ENCODE measurements around the gene UBE2E2.
"Not testable (repeated sequence)": the region's sequence is repeated elsewhere in the genome, so short reads cannot be mapped to it uniquely, and the experiment has no call there.

The UBE2E2 gene

GRCh38 chr3:23588547-23588946, 385.4 kb downstream of the UBE2E2 start:
- no peak for DNase-seq (ENCODE audit: low spot score)

GRCh38 chr3:23589602-23590001, 386.5 kb downstream of the UBE2E2 start:
- DNase-seq (ENCODE audit: low spot score) = no peak

DNA sequence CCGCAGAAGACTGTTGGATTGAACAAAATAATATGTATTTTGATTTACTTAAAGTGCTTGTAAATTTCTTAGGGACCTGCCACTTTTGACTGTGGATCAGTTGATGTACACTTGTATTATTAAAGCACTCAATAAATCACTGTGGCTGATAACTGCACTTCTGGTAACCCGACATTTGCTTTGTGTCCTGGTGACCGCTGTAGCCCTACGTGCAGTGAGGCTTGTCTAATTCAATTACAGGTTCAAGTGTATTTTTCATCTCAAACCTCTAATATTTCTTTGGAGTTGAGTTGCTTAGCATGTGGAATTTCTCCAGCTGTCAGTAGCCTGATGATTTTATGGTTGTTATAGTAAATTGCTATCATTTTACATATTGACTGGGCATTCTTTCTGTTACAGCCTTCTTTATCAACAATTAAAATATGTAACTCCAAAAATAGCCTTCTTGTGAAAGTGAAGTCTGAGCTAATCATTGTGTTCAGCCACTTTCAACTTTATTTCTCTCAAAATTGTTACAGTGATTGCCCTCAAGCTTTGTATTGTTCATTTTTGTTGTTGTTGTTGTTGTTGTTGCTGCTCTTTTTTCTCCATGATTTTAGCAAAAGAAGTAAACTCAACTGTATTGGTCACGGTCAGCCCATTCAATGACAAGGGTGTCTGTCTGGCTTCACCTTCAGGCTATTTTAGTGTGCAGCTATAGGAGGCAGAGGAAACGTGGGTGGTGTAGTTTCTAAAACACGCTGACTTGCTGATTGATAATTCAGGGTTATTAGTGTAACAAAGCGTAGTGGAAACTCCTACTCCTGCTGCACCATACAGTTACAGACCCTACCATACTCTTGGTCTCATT, 387.5 kb downstream of the UBE2E2 start:
- no peak for DNase-seq (ENCODE audit: low spot score)

DNA sequence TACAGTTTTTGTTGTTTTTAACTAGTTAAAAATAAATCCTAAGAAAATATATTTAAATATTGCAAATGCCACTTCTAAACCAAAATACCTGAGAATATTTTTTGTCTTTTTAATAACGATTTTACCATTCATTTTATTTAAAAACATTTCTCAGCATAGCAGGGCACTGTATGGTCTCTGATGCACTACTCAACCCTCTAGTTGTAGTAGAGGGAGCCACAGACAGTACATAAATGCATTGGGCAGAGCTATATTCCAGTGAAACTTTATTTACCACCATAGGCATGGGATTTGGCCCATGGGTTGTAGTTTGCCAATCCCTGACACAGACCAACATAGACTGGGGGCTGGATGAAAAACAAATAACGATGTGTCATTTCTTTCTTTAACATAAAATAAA, 388.2 kb downstream of the UBE2E2 start:
- DNase-seq (ENCODE audit: low spot score) = no peak

- no peak for DNase-seq (ENCODE audit: low spot score)
These were observed 390.1 kb downstream of the UBE2E2 start for GRCh38 chr3:23592961-23593931.

- DNase-seq (ENCODE audit: low spot score) = no peak
These were observed 390.9 kb downstream of the UBE2E2 start for GRCh38 chr3:23594066-23594465.

DNA sequence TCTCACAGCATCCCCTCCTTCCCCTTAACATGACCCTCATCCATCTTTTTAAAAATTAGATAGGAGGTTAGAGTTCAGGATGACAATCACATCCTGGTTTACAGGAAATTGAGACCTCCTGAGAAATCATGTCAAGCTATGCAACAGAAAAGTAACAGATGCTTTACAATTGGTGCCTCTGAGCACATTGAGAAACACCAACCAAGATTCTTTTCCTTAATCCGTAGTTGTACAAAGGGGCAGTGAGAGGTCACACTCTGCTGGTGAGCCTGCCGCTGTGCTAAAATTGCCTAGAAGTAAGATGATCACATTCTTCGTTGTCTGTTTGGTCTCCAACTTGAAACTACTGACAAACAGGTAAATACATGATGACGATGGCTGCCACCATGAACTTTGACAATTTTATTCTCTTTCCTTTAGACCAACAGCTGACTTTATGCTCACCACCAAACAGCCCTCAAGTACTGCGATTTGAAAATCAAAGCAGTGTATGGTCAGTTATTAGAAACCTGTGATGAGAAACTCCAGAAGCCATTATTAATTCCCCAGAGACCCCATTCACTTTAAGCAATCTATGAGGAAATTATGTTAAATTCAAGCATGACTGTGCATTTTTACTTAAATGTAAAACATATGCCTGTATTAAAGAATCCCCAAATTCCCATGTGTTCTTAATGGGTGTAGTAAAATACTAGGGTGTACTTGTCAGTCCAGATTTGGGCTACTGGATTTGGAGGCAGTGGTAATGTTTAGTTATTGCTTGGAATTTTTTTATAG, 392.0 kb downstream of the UBE2E2 start:
- DNase-seq (ENCODE audit: low spot score) = no peak

DNA sequence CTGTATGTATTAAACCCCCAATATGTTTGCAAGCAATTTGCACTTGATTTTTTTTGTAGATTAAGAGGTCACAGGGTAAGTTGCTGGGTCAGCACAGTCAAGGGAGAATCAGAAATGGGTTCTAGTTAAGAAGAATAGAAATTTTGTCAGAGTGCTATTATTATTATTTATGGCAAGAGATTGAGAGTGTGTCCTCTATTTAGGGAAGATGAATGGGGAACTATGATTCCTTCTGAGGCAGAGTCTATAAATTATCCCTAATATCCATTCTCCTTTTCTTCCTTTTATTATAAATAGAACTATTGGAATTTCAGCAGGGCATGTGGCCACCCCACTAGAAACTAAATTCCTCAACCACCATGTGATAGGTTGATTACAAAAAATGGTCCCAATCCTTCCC, 392.7 kb downstream of the UBE2E2 start:
- DNase-seq (ENCODE audit: low spot score) = no peak

DNA sequence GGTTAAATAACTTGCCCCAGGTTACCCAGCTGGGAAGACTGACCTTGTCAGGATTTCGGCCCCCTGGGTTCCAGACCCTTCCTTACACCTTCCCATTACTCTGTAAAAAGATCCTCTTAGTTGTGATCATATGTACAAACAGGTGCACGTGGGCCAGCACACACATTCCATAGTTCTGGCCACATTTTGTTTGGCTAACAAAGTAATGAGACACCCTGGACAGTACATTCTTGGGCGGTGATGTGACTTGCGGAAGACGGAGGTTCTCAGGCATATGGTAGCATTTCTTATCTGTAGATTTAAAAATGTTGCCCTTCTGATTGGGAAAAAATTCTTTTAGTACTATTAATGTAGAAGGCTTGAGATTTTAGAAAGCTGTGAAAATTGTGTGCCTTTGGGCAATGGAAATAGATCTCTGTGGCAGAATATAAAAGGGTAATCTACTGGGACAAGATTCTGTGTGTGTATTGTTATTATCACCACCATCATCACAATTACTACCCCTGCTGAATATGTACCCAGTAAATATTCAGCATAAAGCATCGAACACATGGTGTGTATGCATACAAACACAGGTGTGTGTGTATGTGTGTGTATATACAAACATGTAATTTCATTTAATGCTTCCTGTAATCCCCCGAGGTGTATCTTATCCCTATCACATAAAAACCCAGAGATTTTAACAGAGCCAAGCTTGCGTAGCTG, 397.2 kb downstream of the UBE2E2 start:
- DNase-seq (ENCODE audit: low spot score) = no peak

GRCh38 chr3:23601091-23601822, 398.1 kb downstream of the UBE2E2 start:
- DNase-seq (ENCODE audit: low spot score) = no peak

- no peak for DNase-seq (ENCODE audit: low spot score)
These were observed 399.8 kb downstream of the UBE2E2 start for GRCh38 chr3:23602971-23603370.

DNA sequence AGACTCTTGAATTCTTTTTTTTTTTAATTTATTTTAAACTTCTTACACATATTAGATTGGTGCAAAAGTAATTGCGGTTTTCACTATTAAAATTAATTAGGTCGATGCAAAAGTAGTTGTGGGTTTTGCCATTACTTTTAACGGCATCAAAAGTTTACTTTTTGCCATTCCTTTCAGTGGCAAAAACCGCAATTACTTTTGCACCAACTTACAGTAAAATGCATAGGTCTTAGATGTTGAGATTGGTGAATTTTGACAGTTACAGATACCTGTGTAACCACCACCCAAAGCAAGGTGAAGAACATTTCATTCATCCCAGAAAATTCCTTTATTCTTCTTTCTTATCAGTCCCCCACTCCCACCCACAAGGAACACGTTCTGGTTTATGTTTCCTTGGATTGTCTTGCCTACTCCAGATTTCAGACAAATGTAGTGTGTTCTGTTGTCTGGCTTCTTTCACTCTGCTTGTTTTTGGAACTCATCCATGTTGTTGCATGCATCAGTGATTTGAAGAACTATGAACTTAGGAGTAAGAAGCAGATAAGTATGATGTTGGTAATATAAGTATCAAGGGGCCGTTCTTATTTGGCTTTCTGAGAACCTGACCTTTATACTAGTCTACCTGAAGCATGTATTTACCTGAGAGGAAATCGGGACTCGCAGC, 404.2 kb downstream of the UBE2E2 start:
- DNase-seq (ENCODE audit: low spot score) = no peak

GRCh38 chr3:23608650-23609049, 405.5 kb downstream of the UBE2E2 start:
- DNase-seq (ENCODE audit: low spot score) = no peak

DNA sequence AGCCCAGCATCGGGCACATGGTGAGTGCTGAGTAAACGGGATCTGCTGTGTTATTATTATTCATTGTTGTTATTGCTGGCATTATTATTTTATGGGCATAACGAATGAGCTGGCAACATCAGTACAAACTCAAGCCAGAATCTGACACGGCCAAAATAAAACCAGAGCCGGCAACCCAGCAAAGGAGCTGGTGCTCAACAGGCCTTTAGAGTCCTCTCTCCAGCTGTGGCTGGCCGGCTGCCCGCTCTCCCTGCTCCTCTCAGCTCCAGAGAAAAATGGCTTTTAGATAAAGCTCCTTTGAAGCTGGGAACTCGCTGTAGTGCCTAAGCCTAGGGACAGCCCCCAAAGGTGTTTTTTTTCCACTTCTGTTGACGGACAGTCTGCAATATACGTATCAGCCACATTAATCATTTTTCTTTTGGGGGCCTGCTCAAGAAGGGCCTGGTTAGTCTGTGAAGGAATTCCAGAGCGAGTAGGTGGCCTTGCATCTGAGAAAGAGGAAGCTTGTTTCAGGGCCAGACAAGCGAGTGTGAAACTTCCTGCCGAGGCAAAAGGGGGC, 408.7 kb downstream of the UBE2E2 start:
- no peak for DNase-seq (ENCODE audit: low spot score)

- DNase-seq (ENCODE audit: low spot score) = no peak
These were observed 409.3 kb downstream of the UBE2E2 start for GRCh38 chr3:23612296-23612891.

GRCh38 chr3:23615068-23615467, 411.9 kb downstream of the UBE2E2 start:
- no peak for DNase-seq (ENCODE audit: low spot score)

GRCh38 chr3:23618475-23618874, 415.3 kb downstream of the UBE2E2 start:
- not testable (repeated sequence) for DNase-seq (ENCODE audit: low spot score)

DNA sequence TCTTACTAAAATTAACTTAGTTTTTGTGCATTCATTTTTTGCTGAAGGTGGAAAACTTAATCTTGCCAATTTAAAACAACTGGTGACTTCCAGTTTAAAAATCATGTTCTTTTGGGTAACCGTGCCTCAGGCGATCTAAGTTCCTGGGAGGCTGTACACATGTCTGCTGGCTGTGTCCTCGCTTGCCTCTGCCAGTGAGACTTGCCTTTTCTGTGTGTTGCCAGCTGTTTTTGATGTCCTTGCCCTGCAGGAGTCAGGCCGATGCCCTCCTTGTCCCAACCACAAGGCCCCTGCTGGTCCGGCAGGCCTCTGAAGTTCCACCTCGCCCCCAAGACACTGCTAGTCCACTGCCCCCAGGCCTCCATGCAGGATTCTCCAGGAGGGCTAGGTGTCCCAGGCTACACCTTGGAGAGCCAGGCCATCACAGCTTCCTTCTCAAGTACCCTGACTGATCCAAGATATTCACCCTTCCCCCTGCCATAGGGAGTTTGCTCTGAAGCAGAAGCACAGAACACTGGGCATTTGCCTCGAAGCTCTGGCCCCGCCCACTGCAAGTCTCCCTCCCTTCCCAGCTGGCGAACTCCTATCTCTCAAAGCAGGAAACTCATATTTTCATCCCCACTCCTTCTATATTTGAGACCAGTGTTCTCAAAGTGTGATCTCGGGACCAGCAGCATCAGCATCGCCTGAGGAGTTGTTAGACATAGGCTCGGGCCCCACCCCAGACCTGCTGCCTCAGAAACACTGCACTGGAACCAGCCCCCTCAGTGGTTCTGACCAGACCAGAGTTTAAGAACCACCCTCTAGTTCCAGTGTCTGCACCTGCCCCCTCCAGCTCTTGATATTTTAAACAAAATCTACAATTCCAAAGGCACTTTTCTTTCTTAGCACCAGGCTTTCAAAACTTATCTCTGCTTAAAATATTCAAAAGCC, 416.8 kb downstream of the UBE2E2 start:
- no peak for DNase-seq (ENCODE audit: low spot score)
